ENCODE results near the gene HOXC6.

DNA sequence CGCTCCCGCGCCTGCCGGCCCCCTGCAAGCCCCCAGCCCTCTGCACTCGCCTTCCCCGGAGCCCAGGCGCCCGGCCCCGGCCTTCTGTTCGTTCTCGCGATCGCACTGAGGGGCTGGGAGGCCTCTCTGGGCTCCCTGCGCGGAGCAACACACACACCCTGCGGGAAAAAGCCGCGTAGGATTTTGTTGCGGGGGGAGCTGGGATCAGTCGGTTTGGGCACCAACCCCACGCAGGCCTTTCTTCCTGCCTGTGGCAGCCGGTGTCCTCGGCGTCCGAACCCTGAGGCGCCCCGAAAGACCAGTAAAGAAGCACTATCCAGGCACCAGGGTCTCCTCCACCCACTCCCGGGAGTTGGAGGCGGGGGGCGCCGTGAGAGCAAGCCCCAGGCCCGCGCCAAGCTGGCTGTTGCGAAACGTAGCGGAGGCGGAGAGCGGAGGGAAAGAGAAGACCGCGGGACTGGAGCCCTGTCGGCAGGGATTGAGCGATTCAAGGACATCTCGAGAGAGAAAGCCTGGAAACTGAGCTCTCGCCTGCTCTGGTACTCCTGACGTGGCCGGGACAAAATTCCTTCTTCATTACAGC is 2.7 kb downstream of the HOXC6 start:
- TF ChIP-seq GATA2 (IDR thresholded peaks at IDR 0.05; ENCODE audit: low read depth, low read length) (no peak), GATA3 (IDR thresholded peaks at IDR 0.05; ENCODE audit: low read depth, low read length) (no peak)
